Neural cell (in vitro differentiated cells): ENCODE results near the gene PYGB. TPM values are rescaled to one million over a fixed set of nuclear protein-coding genes. Genes with fewer than 3 reads are reported as not detected.

Experiments
- H2AFZ ChIP-seq: fragments of 200-600, 300-800 bp; sonication (generic), shearing (Covaris generic); 2 replicates; pipeline ENCODE4 v1.6.0; 2014; ENCODE audit warnings: low read depth, mild to moderate bottlenecking, antibody characterized with exemption, low read length, moderate library complexity
- H3F3A ChIP-seq: fragments of 200-600 bp; shearing (Covaris generic); 2 replicates; pipeline ENCODE4 v1.6.1; 2016; ENCODE audit warnings: mild to moderate bottlenecking, moderate library complexity, mixed read lengths, antibody characterized with exemption, low read length; ENCODE audit not compliant: insufficient read depth, poor library complexity, severe bottlenecking
- H3K27ac ChIP-seq: fragments of 200-600, 300-800 bp; sonication (generic), shearing (Covaris generic); 2 replicates; pipeline ENCODE4 v1.5.1; 2014; ENCODE audit warnings: mild to moderate bottlenecking, low read length, moderate library complexity
- H3K27me3 ChIP-seq: fragments of 300-800, 200-600 bp; sonication (generic), shearing (Covaris generic); 2 replicates; pipeline ENCODE4 v1.6.0; 2014; ENCODE audit warnings: mild to moderate bottlenecking, low read depth, low read length, moderate library complexity; ENCODE audit not compliant: insufficient read depth
- H3K36me3 ChIP-seq: fragments of 300-800, 200-600 bp; sonication (generic), shearing (Covaris generic); 2 replicates; pipeline ENCODE4 v1.5.1; 2014; ENCODE audit warnings: mild to moderate bottlenecking, antibody characterized with exemption, low read length, moderate library complexity; ENCODE audit not compliant: insufficient read depth
- H3K4me2 ChIP-seq: fragments of 300-800, 200-600 bp; sonication (generic), shearing (Covaris generic); 2 replicates; pipeline ENCODE4 v1.6.0; 2014; ENCODE audit warnings: mild to moderate bottlenecking, low read length
- H3K4me3 ChIP-seq: fragments of 300-800, 200-600 bp; sonication (generic), shearing (Covaris generic); 2 replicates; pipeline ENCODE4 v1.5.1; 2014; ENCODE audit warnings: mild to moderate bottlenecking, low read length, moderate library complexity
- H3K79me2 ChIP-seq: fragments of 200-600 bp; shearing (Covaris generic); replicated peaks from 2 replicates; pipeline ENCODE4 v1.6.0; 2014; ENCODE audit warnings: mild to moderate bottlenecking, low read length, moderate library complexity; ENCODE audit not compliant: insufficient read depth
- H3K9ac ChIP-seq: fragments of 300-800, 200-600 bp; sonication (generic), shearing (Covaris generic); 2 replicates; pipeline ENCODE4 v1.6.1; 2016; ENCODE audit warnings: mild to moderate bottlenecking, low read length, mixed read lengths
- H3K9me2 ChIP-seq: fragments of 200-600 bp; shearing (Covaris generic); 2 replicates; pipeline ENCODE4 v1.6.1; 2016; ENCODE audit warnings: mild to moderate bottlenecking, low read length, mixed read lengths; ENCODE audit not compliant: insufficient read depth
- H3K9me3 ChIP-seq: fragments of 200-600, 300-800 bp; sonication (generic), shearing (Covaris generic); 2 replicates; pipeline ENCODE4 v1.6.1; 2016; ENCODE audit warnings: mild to moderate bottlenecking, mixed run types, low read length, moderate library complexity, mixed read lengths
- H4K20me1 ChIP-seq: fragments of 200-600 bp; shearing (Covaris generic); 2 replicates; pipeline ENCODE4 v1.6.1; 2016; ENCODE audit warnings: mild to moderate bottlenecking, mixed run types; ENCODE audit not compliant: insufficient read depth
- EP300 ChIP-seq: fragments of 450-650 bp; conservative IDR thresholded peaks from 2 replicates; pipeline ENCODE4 v1.6.1; 2014; ENCODE audit warnings: antibody characterized with exemption, mild to moderate bottlenecking, moderate library complexity; ENCODE audit not compliant: poor library complexity, severe bottlenecking
- EZH2 ChIP-seq: fragments of 200-600, 300-800 bp; shearing (Covaris generic), sonication (generic); IDR thresholded peaks from 2 replicates; pipeline ENCODE4 v1.6.1; 2014; ENCODE audit warnings: antibody characterized with exemption, low read length, borderline replicate concordance, mild to moderate bottlenecking; ENCODE audit not compliant: insufficient read depth, poor library complexity, severe bottlenecking
- MXI1 ChIP-seq: fragments of 450-650 bp; conservative IDR thresholded peaks from 2 replicates; pipeline ENCODE4 v1.6.1; 2014; ENCODE audit warnings: antibody characterized with exemption, mild to moderate bottlenecking; ENCODE audit not compliant: poor library complexity, severe bottlenecking
- POLR2AphosphoS5 ChIP-seq: IDR thresholded peaks from 2 replicates; pipeline ENCODE4 v1.6.1; 2012
- RAD21 ChIP-seq: fragments of 450-650 bp; conservative IDR thresholded peaks from 2 replicates; pipeline ENCODE4 v1.6.1; 2014; ENCODE audit warnings: antibody characterized with exemption, mild to moderate bottlenecking, moderate library complexity
- SMC3 ChIP-seq: fragments of 450-650 bp; conservative IDR thresholded peaks from 2 replicates; pipeline ENCODE4 v1.6.1; 2014; ENCODE audit warnings: antibody characterized with exemption, mild to moderate bottlenecking, moderate library complexity; ENCODE audit not compliant: poor library complexity
- TAF1 ChIP-seq: IDR thresholded peaks from 2 replicates; pipeline ENCODE4 v1.6.1; 2012; ENCODE audit warnings: low read depth
- polyA plus RNA-seq: library from polyadenylated mRNA; depleted of rRNA; stranded (reverse); fragments of >200 nt; gene quantifications from 2 replicates; pipeline ENCODE4 v1.2.3, GENCODE V29; 2014
- TF ChIP-seq, protein P1 (sequence below): IDR thresholded peaks from 2 replicates; pipeline ENCODE4 v1.6.1; 2012; ENCODE audit warnings: borderline replicate concordance
- TF ChIP-seq, protein P2 (sequence below): fragments of 450-650 bp; IDR thresholded peaks from 2 replicates; pipeline ENCODE4 v1.5.1; 2014; ENCODE audit warnings: antibody characterized with exemption, mild to moderate bottlenecking, moderate library complexity; ENCODE audit not compliant: poor library complexity, severe bottlenecking

Gene PYGB
- polyA plus RNA-seq, 1 donor from 2014 or later = 70.5 TPM

DNA sequence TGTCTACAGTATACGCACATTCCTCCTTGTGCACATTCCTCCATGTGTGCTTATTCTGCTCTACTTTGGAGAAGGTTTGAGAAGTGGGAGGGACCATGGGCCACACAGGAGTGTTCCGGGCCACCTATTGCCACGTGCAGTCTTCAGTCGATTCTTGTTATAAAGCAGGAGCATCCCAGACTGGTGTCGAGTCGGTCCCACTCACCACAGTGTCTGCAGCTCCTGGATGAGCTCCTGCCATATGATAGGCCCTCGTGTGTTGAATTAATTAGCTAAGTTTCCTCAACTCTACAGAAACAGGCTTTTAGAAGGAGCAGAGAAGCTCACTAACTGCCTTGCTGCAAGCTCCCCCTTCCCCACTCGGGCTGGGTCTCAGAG, 29.8 kb upstream of the PYGB start:
- Histone ChIP-seq H3K9me2 (no peaks in the 10 kb centered on the region), H3K9ac (no peak overlapping the region), H3K9me3 (no peaks in the 10 kb centered on the region), H3K79me2 (no peaks in the 10 kb centered on the region), H3K4me2 (no peak overlapping the region), H3K27me3 (no peaks in the 10 kb centered on the region), H3K36me3 (no peaks in the 10 kb centered on the region), H3K27ac (no peak overlapping the region), H4K20me1 (no peaks in the 10 kb centered on the region), H3F3A (no peaks in the 10 kb centered on the region), H3K4me3 (no peak overlapping the region), H2AFZ (no peak overlapping the region)
- TF ChIP-seq, protein P1, sequence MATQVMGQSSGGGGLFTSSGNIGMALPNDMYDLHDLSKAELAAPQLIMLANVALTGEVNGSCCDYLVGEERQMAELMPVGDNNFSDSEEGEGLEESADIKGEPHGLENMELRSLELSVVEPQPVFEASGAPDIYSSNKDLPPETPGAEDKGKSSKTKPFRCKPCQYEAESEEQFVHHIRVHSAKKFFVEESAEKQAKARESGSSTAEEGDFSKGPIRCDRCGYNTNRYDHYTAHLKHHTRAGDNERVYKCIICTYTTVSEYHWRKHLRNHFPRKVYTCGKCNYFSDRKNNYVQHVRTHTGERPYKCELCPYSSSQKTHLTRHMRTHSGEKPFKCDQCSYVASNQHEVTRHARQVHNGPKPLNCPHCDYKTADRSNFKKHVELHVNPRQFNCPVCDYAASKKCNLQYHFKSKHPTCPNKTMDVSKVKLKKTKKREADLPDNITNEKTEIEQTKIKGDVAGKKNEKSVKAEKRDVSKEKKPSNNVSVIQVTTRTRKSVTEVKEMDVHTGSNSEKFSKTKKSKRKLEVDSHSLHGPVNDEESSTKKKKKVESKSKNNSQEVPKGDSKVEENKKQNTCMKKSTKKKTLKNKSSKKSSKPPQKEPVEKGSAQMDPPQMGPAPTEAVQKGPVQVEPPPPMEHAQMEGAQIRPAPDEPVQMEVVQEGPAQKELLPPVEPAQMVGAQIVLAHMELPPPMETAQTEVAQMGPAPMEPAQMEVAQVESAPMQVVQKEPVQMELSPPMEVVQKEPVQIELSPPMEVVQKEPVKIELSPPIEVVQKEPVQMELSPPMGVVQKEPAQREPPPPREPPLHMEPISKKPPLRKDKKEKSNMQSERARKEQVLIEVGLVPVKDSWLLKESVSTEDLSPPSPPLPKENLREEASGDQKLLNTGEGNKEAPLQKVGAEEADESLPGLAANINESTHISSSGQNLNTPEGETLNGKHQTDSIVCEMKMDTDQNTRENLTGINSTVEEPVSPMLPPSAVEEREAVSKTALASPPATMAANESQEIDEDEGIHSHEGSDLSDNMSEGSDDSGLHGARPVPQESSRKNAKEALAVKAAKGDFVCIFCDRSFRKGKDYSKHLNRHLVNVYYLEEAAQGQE = no peak
- TF ChIP-seq RAD21 (no peak), POLR2AphosphoS5 (no peak), EZH2 (no peak), TAF1 (no peak), MXI1 (no peak), SMC3 (no peak)

DNA sequence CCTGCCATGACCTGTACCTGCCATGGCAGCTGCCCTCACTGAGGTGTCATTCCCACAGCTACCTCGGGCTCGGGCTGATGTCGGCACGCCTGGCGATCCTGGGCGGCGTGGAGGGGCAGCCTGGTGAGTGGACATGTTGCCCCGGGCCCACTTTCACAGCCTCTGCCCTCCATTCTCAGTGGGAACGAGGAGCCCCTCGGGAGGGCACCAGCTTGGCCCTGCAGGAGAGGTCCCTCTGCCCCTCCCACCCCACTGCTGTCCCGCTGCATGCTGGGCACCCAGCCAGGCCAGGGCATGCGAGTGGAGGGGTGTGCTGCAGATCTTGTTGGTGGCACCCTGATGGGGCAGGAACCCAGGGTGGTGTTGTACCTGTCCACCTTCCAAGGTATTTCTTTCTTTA, 29.4 kb upstream of the PYGB start:
- H3K9ac ChIP-seq = no peak overlapping the region
- H3F3A ChIP-seq = no peaks in the 10 kb centered on the region
- no peaks in the 10 kb centered on the region for H3K9me3 ChIP-seq
- no peak overlapping the region for H3K4me3 ChIP-seq
- no peaks in the 10 kb centered on the region for H3K27me3 ChIP-seq
- no peaks in the 10 kb centered on the region for H3K9me2 ChIP-seq
- H3K27ac ChIP-seq = no peak overlapping the region
- no peaks in the 10 kb centered on the region for H4K20me1 ChIP-seq
- H3K4me2 ChIP-seq = no peak overlapping the region
- TF ChIP-seq, protein P2, sequence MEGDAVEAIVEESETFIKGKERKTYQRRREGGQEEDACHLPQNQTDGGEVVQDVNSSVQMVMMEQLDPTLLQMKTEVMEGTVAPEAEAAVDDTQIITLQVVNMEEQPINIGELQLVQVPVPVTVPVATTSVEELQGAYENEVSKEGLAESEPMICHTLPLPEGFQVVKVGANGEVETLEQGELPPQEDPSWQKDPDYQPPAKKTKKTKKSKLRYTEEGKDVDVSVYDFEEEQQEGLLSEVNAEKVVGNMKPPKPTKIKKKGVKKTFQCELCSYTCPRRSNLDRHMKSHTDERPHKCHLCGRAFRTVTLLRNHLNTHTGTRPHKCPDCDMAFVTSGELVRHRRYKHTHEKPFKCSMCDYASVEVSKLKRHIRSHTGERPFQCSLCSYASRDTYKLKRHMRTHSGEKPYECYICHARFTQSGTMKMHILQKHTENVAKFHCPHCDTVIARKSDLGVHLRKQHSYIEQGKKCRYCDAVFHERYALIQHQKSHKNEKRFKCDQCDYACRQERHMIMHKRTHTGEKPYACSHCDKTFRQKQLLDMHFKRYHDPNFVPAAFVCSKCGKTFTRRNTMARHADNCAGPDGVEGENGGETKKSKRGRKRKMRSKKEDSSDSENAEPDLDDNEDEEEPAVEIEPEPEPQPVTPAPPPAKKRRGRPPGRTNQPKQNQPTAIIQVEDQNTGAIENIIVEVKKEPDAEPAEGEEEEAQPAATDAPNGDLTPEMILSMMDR = no peak
- TF ChIP-seq SMC3 = no peak
- no peak for TF ChIP-seq EZH2
- TF ChIP-seq MXI1 = no peak
- TF ChIP-seq, protein P1 = no peak
- TF ChIP-seq RAD21 = no peak
- no peak for TF ChIP-seq TAF1
- TF ChIP-seq POLR2AphosphoS5 = no peak
- no peak for TF ChIP-seq EP300
- no peaks in the 10 kb centered on the region for H3K79me2 ChIP-seq
- no peak overlapping the region for H2AFZ ChIP-seq
- H3K36me3 ChIP-seq = no peaks in the 10 kb centered on the region
